Measurements from ENCODE around the gene POLR3E.
A peak's percentile ranks its signal among the peaks of the same experiment; 100 is the strongest.

Gene POLR3E

GRCh38 chr16:22297114-22297870 lies at the start of gene POLR3E:
Gene POLR3E, plus strand, starts transcription at chr16:22297409. Its CDS starts 5,560 bp downstream, at chr16:22302969.
- TF ChIP-seq CTCF (IDR thresholded peaks at IDR 0.05; ENCODE audit: extremely low read depth, insufficient read depth, missing control alignments) = peak; percentile 100
- DNase-seq (ENCODE audit: low spot score) = peak; percentile 96
- in situ Hi-C loops (cut with MboI; ENCODE audit: low pct_unique_long_range_greater_than_20kb, low sequenced_read_pairs, unreplicated experiment) = loop anchor here (5.0 to 25.0 kb wide), 2 partner anchors 95 to 285 kb away; partner anchors contain the start of genes MOSMO and PDZD9

- in situ Hi-C loops (cut with MboI; ENCODE audit: low pct_unique_long_range_greater_than_20kb, low sequenced_read_pairs, unreplicated experiment) = no loop called here
- no peak for DNase-seq (ENCODE audit: low spot score)
- no peak for TF ChIP-seq CTCF (IDR thresholded peaks at IDR 0.05; ENCODE audit: extremely low read depth, insufficient read depth, missing control alignments)
These were observed 46.7 kb upstream of the POLR3E start for GRCh38 chr16:22250522-22250921.

- no peak for TF ChIP-seq CTCF (IDR thresholded peaks at IDR 0.05; ENCODE audit: extremely low read depth, insufficient read depth, missing control alignments)
- in situ Hi-C loops (cut with MboI; ENCODE audit: low pct_unique_long_range_greater_than_20kb, low sequenced_read_pairs, unreplicated experiment) = no loop called here
- DNase-seq (ENCODE audit: low spot score) = no peak
These were observed 44.9 kb upstream of the POLR3E start for GRCh38 chr16:22252317-22252716.

- DNase-seq (ENCODE audit: low spot score) = no peak
- in situ Hi-C loops (cut with MboI; ENCODE audit: low pct_unique_long_range_greater_than_20kb, low sequenced_read_pairs, unreplicated experiment) = no loop called here
- no peak for TF ChIP-seq CTCF (IDR thresholded peaks at IDR 0.05; ENCODE audit: extremely low read depth, insufficient read depth, missing control alignments)
These were observed 43.9 kb upstream of the POLR3E start for GRCh38 chr16:22253272-22253671.

GRCh38 chr16:22255335-22255734 lies 41.9 kb upstream of the POLR3E start:
- DNase-seq (ENCODE audit: low spot score) = no peak
- in situ Hi-C loops (cut with MboI; ENCODE audit: low pct_unique_long_range_greater_than_20kb, low sequenced_read_pairs, unreplicated experiment) = no loop called here
- TF ChIP-seq CTCF (IDR thresholded peaks at IDR 0.05; ENCODE audit: extremely low read depth, insufficient read depth, missing control alignments) = no peak

- DNase-seq (ENCODE audit: low spot score) = no peak
- TF ChIP-seq CTCF (IDR thresholded peaks at IDR 0.05; ENCODE audit: extremely low read depth, insufficient read depth, missing control alignments) = no peak
- in situ Hi-C loops (cut with MboI; ENCODE audit: low pct_unique_long_range_greater_than_20kb, low sequenced_read_pairs, unreplicated experiment) = no loop called here
These were observed 39.8 kb upstream of the POLR3E start for GRCh38 chr16:22257440-22257839.

Measured in GM13977 (cell line).